MM.1S (cell line): ENCODE measurements around the gene SLC13A5.

Experiments
- DNase-seq: peaks from one replicate; pipeline ENCODE4 v3.0.0-alpha.2; 2015
- H2AFZ ChIP-seq: fragments of 300-600 bp; sonication (generic); 2 replicates; pipeline ENCODE4 v1.6.0; 2016; ENCODE audit warnings: antibody characterized with exemption, low read length
- H3F3A ChIP-seq: fragments of 300-600 bp; sonication (generic); 2 replicates; pipeline ENCODE4 v1.6.1; 2016; ENCODE audit warnings: mild to moderate bottlenecking, antibody characterized with exemption, low read length, moderate library complexity, mixed read lengths; ENCODE audit not compliant: insufficient read depth
- H3K27ac ChIP-seq: fragments of 300-600 bp; sonication (generic); 2 replicates; pipeline ENCODE4 v1.5.1; 2016; ENCODE audit warnings: mild to moderate bottlenecking, low read length
- H3K27me3 ChIP-seq: fragments of 300-600 bp; sonication (generic); replicated peaks from 2 replicates; pipeline ENCODE4 v1.6.0; 2016; ENCODE audit warnings: low read length; ENCODE audit not compliant: insufficient read depth
- H3K36me3 ChIP-seq: fragments of 300-600 bp; sonication (generic); replicated peaks from 2 replicates; pipeline ENCODE4 v1.6.1; 2016; ENCODE audit warnings: mild to moderate bottlenecking, low read length, mixed read lengths; ENCODE audit not compliant: insufficient read depth
- H3K4me1 ChIP-seq: fragments of 300-600 bp; sonication (generic); 2 replicates; pipeline ENCODE4 v1.6.1; 2016; ENCODE audit warnings: low read length, mixed read lengths
- H3K4me2 ChIP-seq: fragments of 300-600 bp; sonication (generic); 2 replicates; pipeline ENCODE4 v1.6.0; 2016; ENCODE audit warnings: low read depth, low read length
- H3K4me3 ChIP-seq: fragments of 300-600 bp; sonication (generic); 2 replicates; pipeline ENCODE4 v1.5.1; 2016; ENCODE audit warnings: low read length, mixed read lengths
- H3K79me2 ChIP-seq: fragments of 300-600 bp; sonication (generic); 2 replicates; pipeline ENCODE4 v1.6.1; 2016; ENCODE audit warnings: mixed run types, low read length, mixed read lengths
- H3K9ac ChIP-seq: fragments of 300-600 bp; sonication (generic); 2 replicates; pipeline ENCODE4 v1.6.1; 2016; ENCODE audit warnings: low read length, mixed read lengths
- H3K9me2 ChIP-seq: fragments of 300-600 bp; sonication (generic); replicated peaks from 2 replicates; pipeline ENCODE4 v1.6.1; 2016; ENCODE audit warnings: mild to moderate bottlenecking, low read length, mixed read lengths; ENCODE audit not compliant: insufficient read depth
- H3K9me3 ChIP-seq: fragments of 300-600 bp; sonication (generic); replicated peaks from 2 replicates; pipeline ENCODE4 v1.6.1; 2016; ENCODE audit warnings: mild to moderate bottlenecking, low read length, mixed read lengths; ENCODE audit not compliant: insufficient read depth
- H4K20me1 ChIP-seq: fragments of 300-600 bp; sonication (generic); 2 replicates; pipeline ENCODE4 v1.6.1; 2016; ENCODE audit warnings: mild to moderate bottlenecking, low read length, moderate library complexity, mixed read lengths; ENCODE audit not compliant: insufficient read depth
- EZH2 ChIP-seq: fragments of 300-600 bp; sonication (generic); optimal IDR thresholded peaks from 2 replicates; pipeline ENCODE3; 2017; ENCODE audit warnings: low read depth, mild to moderate bottlenecking, antibody characterized with exemption, low read length, mixed read lengths
- EZH2phosphoT487 ChIP-seq: fragments of 300-600 bp; sonication (generic); IDR thresholded peaks from 2 replicates; pipeline ENCODE4 v1.6.1; 2018; ENCODE audit warnings: antibody characterized with exemption, low read length
- TF ChIP-seq, protein P1 (sequence below): fragments of 300-600 bp; sonication (generic); IDR thresholded peaks from 2 replicates; pipeline ENCODE4 v1.5.1; 2016; ENCODE audit warnings: antibody characterized with exemption, low read length, mixed read lengths

Gene SLC13A5

DNA sequence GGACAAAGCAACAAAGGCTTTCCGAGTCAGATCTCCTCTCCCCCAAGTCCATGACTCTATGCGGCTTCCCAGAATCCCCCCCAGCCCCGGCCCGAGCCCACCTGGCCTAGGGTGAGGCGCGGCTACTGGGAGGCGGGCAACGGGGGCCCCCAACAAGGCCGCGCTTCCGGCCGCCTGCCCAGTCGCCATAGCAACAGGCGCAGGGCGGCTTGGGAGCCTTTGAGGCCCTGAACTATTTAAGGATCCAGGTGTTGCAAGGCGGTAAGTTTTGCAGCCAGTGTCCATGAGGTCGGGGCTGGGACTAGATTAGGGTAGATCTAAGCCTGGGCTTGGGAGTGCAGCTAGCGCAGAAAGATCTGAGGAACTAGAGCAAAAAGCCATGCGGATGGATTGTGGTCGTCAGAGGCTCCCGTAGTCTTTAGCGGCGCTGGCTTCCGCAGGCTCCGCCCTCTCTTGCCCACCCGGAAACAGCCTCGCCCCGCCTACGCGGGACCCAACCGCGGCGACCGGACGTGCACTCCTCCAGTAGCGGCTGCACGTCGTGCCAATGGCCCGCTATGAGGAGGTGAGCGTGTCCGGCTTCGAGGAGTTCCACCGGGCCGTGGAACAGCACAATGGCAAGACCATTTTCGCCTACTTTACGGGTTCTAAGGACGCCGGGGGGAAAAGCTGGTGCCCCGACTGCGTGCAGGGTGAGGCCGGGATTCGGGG lies 72.5 kb downstream of the SLC13A5 start, which contains the start of the genes KIAA0753 and TXNDC17:
KIAA0753 (minus strand) TSS at position 176 of the 711 bp plus-strand sequence. CDS start 5,608 bp downstream, outside the sequence.
TXNDC17 (plus strand) TSS at position 525 of the 711 bp plus-strand sequence; CDS start at position 548, 23 bp downstream.
- peaks cover 49% of the 10 kb centered on the region for H3K79me2 ChIP-seq
- H4K20me1 ChIP-seq: no peaks in the 10 kb centered on the region

DNA sequence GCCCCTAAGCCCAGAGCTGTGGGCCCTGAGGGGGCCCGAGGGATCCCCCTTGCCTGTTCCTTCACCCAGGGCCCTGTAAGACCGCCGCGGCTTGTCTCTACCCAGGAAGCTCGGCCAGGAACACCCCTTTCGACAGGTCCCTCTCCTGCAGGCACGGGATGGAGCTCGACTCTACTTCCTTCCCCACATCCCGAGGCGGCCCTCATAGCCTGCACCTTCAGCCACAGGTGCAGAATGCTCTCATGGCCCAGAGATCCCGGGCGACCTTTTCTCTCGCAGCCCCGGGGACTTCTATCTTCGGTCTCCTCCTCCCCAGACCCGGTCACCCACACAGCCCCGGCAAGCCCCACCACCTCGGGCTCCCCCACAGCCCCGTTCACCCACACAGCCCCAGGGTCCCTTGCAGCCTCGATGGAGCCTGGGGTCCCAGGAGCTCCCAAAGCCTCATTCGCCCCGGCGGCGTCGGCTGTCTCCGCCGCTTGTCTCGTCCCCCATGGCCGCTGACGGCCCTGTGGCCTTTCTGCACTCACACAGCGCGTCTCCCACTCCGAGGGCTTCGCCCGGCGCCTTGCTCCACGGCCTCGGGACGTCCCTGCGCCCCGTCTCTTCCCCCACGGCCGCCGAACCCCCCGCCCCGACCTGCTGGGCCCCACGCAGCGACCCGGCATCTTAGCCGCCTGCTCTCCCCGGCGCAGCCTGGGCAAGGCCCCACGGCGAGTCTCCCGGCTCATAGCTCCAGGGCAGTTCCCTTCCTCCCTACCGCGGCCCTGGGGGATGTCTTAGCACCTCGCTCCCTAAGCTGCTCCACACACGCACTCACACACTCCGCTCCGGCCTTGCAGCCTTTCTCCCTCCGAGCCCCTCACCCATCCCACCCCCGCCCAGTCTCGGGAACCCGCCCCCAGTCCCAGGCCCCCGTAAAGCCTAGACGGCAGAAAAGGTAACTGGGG lies 73.3 kb downstream of the SLC13A5 start:
- peak overlapping the region; percentile 95 for H2AFZ ChIP-seq
- H4K20me1 ChIP-seq: no peaks in the 10 kb centered on the region
- H3K9ac ChIP-seq: peak overlapping the region; percentile 93
- no peaks in the 10 kb centered on the region for H3K9me3 ChIP-seq
- peaks cover 43% of the 10 kb centered on the region for H3K79me2 ChIP-seq
- TF ChIP-seq EZH2phosphoT487 (no peak), EZH2 (no peak)
- TF ChIP-seq, protein P1, sequence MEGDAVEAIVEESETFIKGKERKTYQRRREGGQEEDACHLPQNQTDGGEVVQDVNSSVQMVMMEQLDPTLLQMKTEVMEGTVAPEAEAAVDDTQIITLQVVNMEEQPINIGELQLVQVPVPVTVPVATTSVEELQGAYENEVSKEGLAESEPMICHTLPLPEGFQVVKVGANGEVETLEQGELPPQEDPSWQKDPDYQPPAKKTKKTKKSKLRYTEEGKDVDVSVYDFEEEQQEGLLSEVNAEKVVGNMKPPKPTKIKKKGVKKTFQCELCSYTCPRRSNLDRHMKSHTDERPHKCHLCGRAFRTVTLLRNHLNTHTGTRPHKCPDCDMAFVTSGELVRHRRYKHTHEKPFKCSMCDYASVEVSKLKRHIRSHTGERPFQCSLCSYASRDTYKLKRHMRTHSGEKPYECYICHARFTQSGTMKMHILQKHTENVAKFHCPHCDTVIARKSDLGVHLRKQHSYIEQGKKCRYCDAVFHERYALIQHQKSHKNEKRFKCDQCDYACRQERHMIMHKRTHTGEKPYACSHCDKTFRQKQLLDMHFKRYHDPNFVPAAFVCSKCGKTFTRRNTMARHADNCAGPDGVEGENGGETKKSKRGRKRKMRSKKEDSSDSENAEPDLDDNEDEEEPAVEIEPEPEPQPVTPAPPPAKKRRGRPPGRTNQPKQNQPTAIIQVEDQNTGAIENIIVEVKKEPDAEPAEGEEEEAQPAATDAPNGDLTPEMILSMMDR: no peak
- peak overlapping the region; percentile 91; the same call in 1 of the 2 replicates for H3K27ac ChIP-seq
- no peaks in the 10 kb centered on the region for H3K36me3 ChIP-seq
- DNase-seq: peak; percentile 19
- H3K4me2 ChIP-seq: peak overlapping the region; percentile 70
- peaks cover 5% of the 10 kb centered on the region for H3F3A ChIP-seq
- H3K4me1 ChIP-seq: peaks cover 13% of the 10 kb centered on the region; the same call in 1 of the 2 replicates
- no peaks in the 10 kb centered on the region for H3K27me3 ChIP-seq
- H3K9me2 ChIP-seq: no peaks in the 10 kb centered on the region
- H3K4me3 ChIP-seq: peak overlapping the region; percentile 75

More for the DNA sequence above, 72.5 kb downstream of the SLC13A5 start, which contains the start of the genes KIAA0753 and TXNDC17:
- peak within 1 kb of the TSS; percentile 91 for H3K27ac ChIP-seq
- DNase-seq: peak; percentile 92
- peak within 1 kb of the TSS; percentile 93 for H3K9ac ChIP-seq
- peaks cover 5% of the 10 kb centered on the region for H3F3A ChIP-seq
- no peaks in the 10 kb centered on the region for H3K27me3 ChIP-seq
- TF ChIP-seq EZH2phosphoT487 (no peak), EZH2 (no peak)
- TF ChIP-seq, protein P1: no peak
- no peaks in the 10 kb centered on the region for H3K36me3 ChIP-seq
- H3K4me2 ChIP-seq: peak within 1 kb of the TSS; percentile 70
- H3K9me2 ChIP-seq: no peaks in the 10 kb centered on the region
- H3K9me3 ChIP-seq: no peaks in the 10 kb centered on the region
- peaks cover 13% of the 10 kb centered on the region; the same call in 1 of the 2 replicates for H3K4me1 ChIP-seq
- peak within 1 kb of the TSS; percentile 95 for H2AFZ ChIP-seq
- peak within 1 kb of the TSS; percentile 75 for H3K4me3 ChIP-seq

DNA sequence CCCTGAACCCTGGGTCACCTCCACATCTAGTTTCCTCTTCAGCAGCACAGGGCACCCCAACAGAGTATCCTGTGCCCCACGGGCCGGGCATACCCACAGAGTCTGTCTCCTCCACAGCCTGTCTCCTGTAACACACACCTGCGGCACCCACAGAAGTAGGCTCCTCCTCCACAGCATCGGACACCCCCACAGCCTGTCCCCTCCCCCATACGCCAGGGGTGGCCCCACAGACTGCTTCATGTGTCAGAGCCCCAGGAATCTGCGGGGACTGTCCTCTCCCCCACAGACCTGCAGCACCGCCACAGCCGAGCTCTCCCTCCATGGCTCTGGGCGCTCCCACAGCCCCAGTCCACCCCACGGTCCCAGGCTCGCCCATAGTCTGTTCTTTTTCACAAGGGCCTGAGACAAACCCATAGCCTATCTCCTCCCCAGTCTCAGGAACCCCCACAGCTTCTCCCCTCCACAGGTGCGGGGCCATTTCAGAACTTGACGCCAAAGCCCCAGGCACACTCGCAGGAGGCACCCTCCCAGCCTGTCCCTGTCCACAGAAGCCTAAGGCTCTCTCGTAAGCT lies 74.1 kb downstream of the SLC13A5 start:
- no peaks in the 10 kb centered on the region for H3K27me3 ChIP-seq
- peaks cover 13% of the 10 kb centered on the region; the same call in 1 of the 2 replicates for H3K4me1 ChIP-seq
- H3K9me3 ChIP-seq: no peaks in the 10 kb centered on the region
- H4K20me1 ChIP-seq: no peaks in the 10 kb centered on the region
- H3K79me2 ChIP-seq: peaks cover 37% of the 10 kb centered on the region
- H3K4me2 ChIP-seq: peak overlapping the region; percentile 70
- TF ChIP-seq EZH2phosphoT487: no peak
- TF ChIP-seq, protein P1: no peak
- no peak for TF ChIP-seq EZH2
- peaks cover 5% of the 10 kb centered on the region for H3F3A ChIP-seq
- no peaks in the 10 kb centered on the region for H3K36me3 ChIP-seq
- H2AFZ ChIP-seq: peak overlapping the region; percentile 95
- no peaks in the 10 kb centered on the region for H3K9me2 ChIP-seq
- no peak overlapping the region for H3K27ac ChIP-seq
- DNase-seq: no peak
- peak overlapping the region; percentile 93; the same call in 1 of the 2 replicates for H3K9ac ChIP-seq
- peak overlapping the region; percentile 75 for H3K4me3 ChIP-seq
